Coronary artery (tissue), 2 donors: Measurements from ENCODE around the gene CDC42EP2.

Experiments
- DNase-seq: peaks from one replicate; pipeline ENCODE4 v3.0.0-alpha.2; 2017; ENCODE audit warnings: low spot score
- H3K27ac ChIP-seq, 2 donors: fragments of 200-600 bp; sonication (generic); one replicate each; pipeline ENCODE4 v1.5.1; 2016 to 2019
- H3K4me3 ChIP-seq: fragments of 200-600 bp; sonication (generic); 2 replicates; pipeline ENCODE4 v1.5.1; 2016; ENCODE audit warnings: mild to moderate bottlenecking, moderate library complexity
- TF ChIP-seq, protein P1 (sequence below): fragments of 200-600 bp; sonication (generic); IDR thresholded peaks from one replicate; pipeline ENCODE4 v1.5.1; 2019; ENCODE audit warnings: antibody characterized with exemption

Gene CDC42EP2

DNA sequence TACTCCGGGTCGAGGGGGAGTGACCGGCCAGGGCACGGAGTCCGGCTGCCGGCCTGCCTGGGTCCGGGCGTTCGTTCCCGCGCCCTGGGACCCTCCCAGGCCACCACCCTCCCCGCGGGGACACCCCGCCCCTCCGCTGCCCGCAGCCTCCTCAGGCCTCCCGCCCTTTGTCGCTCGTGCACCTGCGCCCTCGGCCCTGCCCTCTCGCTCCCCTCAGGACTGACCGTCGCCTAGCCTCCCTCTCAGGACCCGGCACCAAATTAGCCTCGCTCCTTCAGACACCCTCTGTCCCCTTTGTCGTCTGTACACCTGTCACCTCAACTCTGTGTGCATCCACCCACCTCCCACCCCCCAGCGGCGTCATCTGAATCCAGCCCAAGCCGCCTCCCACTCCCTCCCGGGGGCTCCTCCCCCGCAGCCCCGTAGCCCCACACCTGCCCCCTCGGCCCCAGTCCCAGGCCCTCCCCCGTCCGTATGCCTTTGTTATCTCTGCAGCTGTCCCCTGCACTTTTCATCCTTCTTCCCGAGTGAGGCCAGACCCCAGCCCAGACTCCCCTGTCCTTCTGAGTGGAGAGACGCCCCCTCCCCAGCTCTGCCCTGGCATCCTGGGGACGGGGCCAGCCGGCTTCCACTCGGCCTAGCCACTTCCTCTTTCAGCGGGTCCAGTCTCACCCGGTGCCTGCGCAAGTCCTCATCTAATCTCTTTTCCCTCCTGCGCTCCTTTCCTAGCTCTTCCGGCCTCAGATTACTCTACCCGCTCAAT is 40.5 kb downstream of the CDC42EP2 start:
- Histone ChIP-seq H3K4me3 (peak overlapping the region; percentile 85), H3K27ac (peak overlapping the region; percentile 1 to 52)
- no peak for DNase-seq
- TF ChIP-seq, protein P1, sequence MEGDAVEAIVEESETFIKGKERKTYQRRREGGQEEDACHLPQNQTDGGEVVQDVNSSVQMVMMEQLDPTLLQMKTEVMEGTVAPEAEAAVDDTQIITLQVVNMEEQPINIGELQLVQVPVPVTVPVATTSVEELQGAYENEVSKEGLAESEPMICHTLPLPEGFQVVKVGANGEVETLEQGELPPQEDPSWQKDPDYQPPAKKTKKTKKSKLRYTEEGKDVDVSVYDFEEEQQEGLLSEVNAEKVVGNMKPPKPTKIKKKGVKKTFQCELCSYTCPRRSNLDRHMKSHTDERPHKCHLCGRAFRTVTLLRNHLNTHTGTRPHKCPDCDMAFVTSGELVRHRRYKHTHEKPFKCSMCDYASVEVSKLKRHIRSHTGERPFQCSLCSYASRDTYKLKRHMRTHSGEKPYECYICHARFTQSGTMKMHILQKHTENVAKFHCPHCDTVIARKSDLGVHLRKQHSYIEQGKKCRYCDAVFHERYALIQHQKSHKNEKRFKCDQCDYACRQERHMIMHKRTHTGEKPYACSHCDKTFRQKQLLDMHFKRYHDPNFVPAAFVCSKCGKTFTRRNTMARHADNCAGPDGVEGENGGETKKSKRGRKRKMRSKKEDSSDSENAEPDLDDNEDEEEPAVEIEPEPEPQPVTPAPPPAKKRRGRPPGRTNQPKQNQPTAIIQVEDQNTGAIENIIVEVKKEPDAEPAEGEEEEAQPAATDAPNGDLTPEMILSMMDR, result no peak

DNA sequence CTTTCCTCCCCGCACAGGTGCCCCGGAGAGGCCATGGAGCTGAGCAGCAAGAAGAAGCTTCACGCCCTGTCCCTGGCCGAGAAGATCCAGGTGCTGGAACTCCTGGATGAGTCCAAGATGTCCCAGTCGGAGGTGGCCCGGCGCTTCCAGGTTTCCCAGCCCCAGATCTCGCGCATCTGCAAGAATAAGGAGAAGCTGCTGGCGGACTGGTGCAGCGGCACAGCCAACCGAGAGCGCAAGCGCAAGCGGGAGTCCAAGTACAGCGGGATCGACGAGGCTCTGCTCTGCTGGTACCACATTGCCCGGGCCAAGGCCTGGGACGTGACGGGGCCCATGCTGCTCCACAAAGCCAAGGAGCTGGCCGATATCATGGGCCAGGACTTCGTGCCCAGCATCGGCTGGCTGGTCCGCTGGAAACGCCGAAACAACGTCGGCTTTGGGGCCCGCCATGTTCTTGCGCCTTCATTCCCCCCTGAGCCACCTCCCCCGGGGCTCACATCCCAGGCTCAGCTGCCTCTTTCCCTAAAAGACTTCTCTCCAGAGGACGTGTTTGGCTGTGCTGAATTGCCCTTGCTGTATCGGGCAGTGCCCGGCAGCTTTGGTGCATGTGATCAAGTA is 41.2 kb downstream of the CDC42EP2 start:
- Histone ChIP-seq H3K27ac (no peak overlapping the region), H3K4me3 (peak overlapping the region; percentile 85)
- DNase-seq, result no peak
- TF ChIP-seq, protein P1, result no peak

DNA sequence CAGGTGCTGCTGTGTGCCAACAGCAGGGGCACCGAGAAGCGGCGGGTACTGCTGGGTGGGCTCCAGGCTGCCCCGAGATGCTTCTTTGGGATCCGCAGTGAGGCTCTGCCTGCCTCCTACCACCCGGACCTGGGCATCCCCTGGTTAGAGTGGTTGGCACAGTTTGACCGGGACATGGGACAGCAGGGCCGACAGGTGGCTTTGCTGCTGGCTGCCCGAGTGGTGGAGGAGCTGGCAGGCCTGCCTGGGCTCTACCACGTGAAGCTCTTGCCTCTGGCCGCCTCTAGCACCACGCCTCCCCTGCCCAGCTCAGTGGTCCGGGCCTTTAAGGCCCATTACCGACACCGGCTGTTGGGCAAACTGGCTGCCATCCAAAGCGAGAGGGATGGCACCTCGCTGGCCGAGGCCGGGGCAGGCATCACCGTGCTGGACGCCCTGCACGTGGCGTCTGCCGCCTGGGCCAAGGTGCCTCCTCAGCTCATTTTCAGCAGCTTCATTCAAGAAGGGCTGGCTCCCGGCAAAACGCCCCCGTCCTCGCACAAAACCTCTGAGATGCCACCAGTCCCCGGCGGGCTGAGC is 41.8 kb downstream of the CDC42EP2 start:
- no peak overlapping the region for H3K4me3 ChIP-seq
- TF ChIP-seq, protein P1, result no peak
- no peak for DNase-seq
- H3K27ac ChIP-seq, result no peak overlapping the region

DNA sequence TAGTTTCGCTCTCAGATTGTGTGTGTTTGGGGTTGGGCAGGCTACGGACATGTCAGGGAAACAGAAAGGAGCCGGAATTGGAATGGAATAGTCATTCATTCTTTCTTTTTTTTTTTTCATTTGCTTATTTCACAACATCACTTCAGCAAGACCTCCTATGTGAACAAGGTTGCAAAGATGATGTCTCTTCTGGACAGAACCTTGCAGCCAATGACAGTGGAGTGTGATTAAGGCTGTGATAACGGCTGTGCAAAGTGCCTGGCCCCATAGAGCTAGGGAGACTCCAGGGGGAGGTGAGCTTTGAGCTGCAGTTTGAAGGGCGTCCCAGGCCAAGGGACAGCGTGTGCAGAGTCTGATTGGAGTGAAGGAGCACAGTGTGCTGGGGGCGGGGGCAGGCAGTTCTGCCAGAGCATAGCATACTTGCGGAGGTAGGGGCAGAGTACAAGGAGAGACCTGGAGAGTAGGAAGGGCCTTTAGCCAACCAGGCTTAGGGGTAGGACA is 43.2 kb downstream of the CDC42EP2 start:
- no peak overlapping the region for H3K27ac ChIP-seq
- no peak overlapping the region for H3K4me3 ChIP-seq
- no peak for DNase-seq
- TF ChIP-seq, protein P1, result no peak

DNA sequence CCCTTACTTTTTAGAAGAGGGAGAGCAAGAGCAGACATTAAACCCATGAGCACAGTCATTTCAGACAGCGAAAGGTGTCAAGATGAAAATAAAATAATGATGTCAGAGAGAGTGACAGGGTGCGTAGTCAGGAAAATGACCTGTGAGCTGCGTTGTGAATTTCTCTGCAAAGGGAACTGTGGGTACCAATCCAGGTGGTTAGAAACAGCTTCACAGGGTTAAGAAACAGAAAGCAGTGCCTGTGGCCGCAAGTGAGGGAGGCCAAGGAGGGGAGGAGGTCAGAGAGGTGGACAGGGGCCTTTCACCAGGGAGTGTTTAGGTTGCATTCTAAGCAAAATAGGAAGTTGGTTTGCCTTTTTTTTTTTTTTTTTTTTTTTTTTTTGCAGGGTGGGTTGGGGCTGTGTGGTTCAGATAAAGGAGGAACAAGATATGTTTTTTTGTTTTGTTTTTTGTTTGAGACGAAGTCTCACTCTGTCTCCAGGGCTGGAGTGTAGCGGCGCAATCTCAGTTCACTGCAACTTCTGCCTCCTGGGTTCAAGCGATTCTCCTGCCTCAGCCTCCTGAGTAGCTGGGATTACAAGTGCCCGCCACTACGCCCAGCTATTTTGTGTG is 47.8 kb downstream of the CDC42EP2 start:
- DNase-seq, result no peak
- TF ChIP-seq, protein P1, result no peak
- H3K27ac ChIP-seq, result peak overlapping the region in 1 of 2 donors; percentile 16

DNA sequence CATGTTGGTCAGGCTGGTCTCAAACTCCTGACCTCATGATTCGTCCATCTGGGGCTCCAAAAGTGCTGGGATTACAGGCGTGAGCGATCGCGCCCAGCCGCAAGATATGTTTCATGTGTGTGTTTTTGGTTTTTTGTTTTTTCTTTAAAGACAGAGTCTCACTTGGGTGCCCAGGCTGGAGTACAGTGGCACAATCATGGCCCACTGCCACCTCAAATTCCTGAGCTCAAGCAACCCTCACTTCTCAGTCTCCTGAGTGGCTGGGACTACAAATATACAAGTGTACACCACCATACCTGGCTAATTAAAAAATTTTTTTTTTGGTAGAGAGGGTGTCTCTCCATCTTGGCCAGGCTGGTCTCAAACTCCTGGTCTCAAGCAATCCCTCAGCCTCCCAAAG is 48.3 kb downstream of the CDC42EP2 start:
- no peak for DNase-seq
- Histone ChIP-seq H3K4me3 (no peak overlapping the region), H3K27ac (peak overlapping the region in 1 of 2 donors; percentile 16)
- TF ChIP-seq, protein P1, result no peak

More for the DNA sequence above, 47.8 kb downstream of the CDC42EP2 start:
- H3K4me3 ChIP-seq, result no peak overlapping the region
